Fibroblast of skin of right quadriceps (primary cell): ENCODE results near the gene DGCR8.

Experiments used
- DNase-seq: peaks from one replicate; pipeline ENCODE4 v3.0.0-alpha.2; 2013

The DGCR8 gene

GRCh38 chr22:20111689-20112622 lies 31.9 kb downstream of the DGCR8 start:
- DNase-seq, result no peak

GRCh38 chr22:20112623-20113511 lies 32.8 kb downstream of the DGCR8 start:
- DNase-seq, result no peak

GRCh38 chr22:20113551-20114310 lies 33.7 kb downstream of the DGCR8 start:
- DNase-seq, result no peak

GRCh38 chr22:20114506-20115475 lies 34.8 kb downstream of the DGCR8 start:
- DNase-seq, result no peak

- DNase-seq, result no peak
Observed at GRCh38 chr22:20115691-20116375, 35.8 kb downstream of the DGCR8 start, which contains the start of gene RANBP1. Gene RANBP1, plus strand, starts transcription at chr22:20116104. Its CDS starts 81 bp downstream, at chr22:20116185.

- DNase-seq, result no peak
Observed at GRCh38 chr22:20116376-20116950, 36.4 kb downstream of the DGCR8 start.

- peak; percentile 99 for DNase-seq
Observed at GRCh38 chr22:20116951-20117632, 37.1 kb downstream of the DGCR8 start, which contains the start of gene TRMT2A. Gene TRMT2A, minus strand, starts transcription at chr22:20117226. Its CDS starts 320 bp downstream, at chr22:20116906.

- DNase-seq, result peak; percentile 16
Observed at GRCh38 chr22:20117633-20118299, 37.7 kb downstream of the DGCR8 start.

GRCh38 chr22:20118300-20119020 lies 38.4 kb downstream of the DGCR8 start:
- DNase-seq, result no peak

GRCh38 chr22:20121856-20122415 lies 41.9 kb downstream of the DGCR8 start:
- DNase-seq, result no peak

- DNase-seq, result no peak
Observed at GRCh38 chr22:20123366-20124082, 43.5 kb downstream of the DGCR8 start.

GRCh38 chr22:20124083-20124787 lies 44.2 kb downstream of the DGCR8 start:
- no peak for DNase-seq

- DNase-seq, result no peak
Observed at GRCh38 chr22:20125201-20126174, 45.4 kb downstream of the DGCR8 start.

GRCh38 chr22:20126284-20127029 lies 46.4 kb downstream of the DGCR8 start:
- DNase-seq, result no peak
